Caki2 (cell line): ENCODE data around the gene CIB2. TPM values are rescaled to one million over a fixed set of nuclear protein-coding genes. Genes with fewer than 3 reads are reported as not detected.
A peak's percentile ranks its signal among the peaks of the same experiment; 100 is the strongest.

Source experiments
- DNase-seq: peaks from one replicate; pipeline ENCODE4 v3.0.0-alpha.2; 2015; ENCODE audit warnings: low read depth
- in situ Hi-C: cut with HindIII; loops from 2 replicates; pipeline ENCODE4 v1.10.0; 2016; ENCODE audit warnings: low sequenced_read_pairs, low pct_unique_long_range_greater_than_20kb, mixed read lengths
- total RNA-seq: library from RNA; depleted of rRNA; stranded (reverse); fragments of >200 nt; shearing (Covaris generic); gene quantifications from 2 replicates; pipeline ENCODE4 v1.2.3, GENCODE V29; 2014; ENCODE audit warnings: low replicate concordance; rRNA removed

Gene CIB2
- total RNA-seq, 1 experiment from 2014 or later: 0.30 TPM

GRCh38 chr15:78060232-78060631 is 71.0 kb downstream of the CIB2 start:
- in situ Hi-C loops: no loop called here
- DNase-seq: no peak

- no peak for DNase-seq
- in situ Hi-C loops: no loop called here
These were observed 72.0 kb downstream of the CIB2 start for GRCh38 chr15:78059110-78059839.

GRCh38 chr15:78058401-78058935 is 72.8 kb downstream of the CIB2 start:
- no peak for DNase-seq
- in situ Hi-C loops: no loop called here

GRCh38 chr15:78057803-78058202 is 73.4 kb downstream of the CIB2 start:
- DNase-seq: no peak
- in situ Hi-C loops: no loop called here

- in situ Hi-C loops: no loop called here
- DNase-seq: peak; percentile 35
These were observed 74.5 kb downstream of the CIB2 start for GRCh38 chr15:78056714-78057269.

- peak; percentile 12 for DNase-seq
- in situ Hi-C loops: no loop called here
These were observed 75.1 kb downstream of the CIB2 start for GRCh38 chr15:78055919-78056713.

- in situ Hi-C loops: no loop called here
These were observed 76.3 kb downstream of the CIB2 start for GRCh38 chr15:78054966-78055365.

More at GRCh38 chr15:78054966-78055365, 76.3 kb downstream of the CIB2 start:
- DNase-seq: no peak

Other genes with a start within 250 kb of the CIB2 start
- 5.2 and 83.5 TPM in 2 replicates for gene TBC1D2B, start 53.7 kb downstream of the CIB2 start, total RNA-seq
- gene SH2D7, start 38.9 kb downstream of the CIB2 start, total RNA-seq: not detected in 2 replicates
- gene IDH3A, start 17.9 kb upstream of the CIB2 start, total RNA-seq: 19.6 and 43.8 TPM in 2 replicates
- gene ACSBG1, start 103.1 kb upstream of the CIB2 start, total RNA-seq: not detected in 2 replicates
- not detected in 2 replicates for gene DNAJA4, start 133.1 kb upstream of the CIB2 start, total RNA-seq
- gene SKIC8, start 168.2 kb upstream of the CIB2 start, total RNA-seq: 58.7 and 90.7 TPM in 2 replicates
- not detected in 2 replicates for gene CRABP1, start 208.9 kb upstream of the CIB2 start, total RNA-seq